ENCODE data around the gene GMEB1.

Gene GMEB1

DNA sequence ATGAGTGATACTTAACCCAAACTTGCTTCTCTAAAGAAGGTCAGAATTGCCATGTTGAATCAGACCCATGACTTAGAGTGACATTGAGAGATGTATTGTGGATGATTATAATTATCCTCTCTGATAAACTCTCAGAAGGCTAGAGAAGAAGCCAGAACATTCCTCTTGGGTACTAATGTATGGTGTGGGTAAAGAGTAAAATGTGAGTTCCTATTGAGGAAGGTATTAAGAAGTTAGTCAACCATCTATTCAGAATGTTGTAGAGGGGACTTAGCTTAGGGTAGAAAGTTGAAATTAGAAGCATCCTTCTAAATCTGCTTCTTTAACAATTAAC lies 7.3 kb downstream of the GMEB1 start:
- TF ChIP-seq, protein P1, sequence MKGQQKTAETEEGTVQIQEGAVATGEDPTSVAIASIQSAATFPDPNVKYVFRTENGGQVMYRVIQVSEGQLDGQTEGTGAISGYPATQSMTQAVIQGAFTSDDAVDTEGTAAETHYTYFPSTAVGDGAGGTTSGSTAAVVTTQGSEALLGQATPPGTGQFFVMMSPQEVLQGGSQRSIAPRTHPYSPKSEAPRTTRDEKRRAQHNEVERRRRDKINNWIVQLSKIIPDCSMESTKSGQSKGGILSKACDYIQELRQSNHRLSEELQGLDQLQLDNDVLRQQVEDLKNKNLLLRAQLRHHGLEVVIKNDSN (IDR thresholded peaks at IDR 0.05) = no peak
- TF ChIP-seq RAD21 (IDR thresholded peaks at IDR 0.05; ENCODE audit: low read depth) = no peak
- TF ChIP-seq, protein P2, sequence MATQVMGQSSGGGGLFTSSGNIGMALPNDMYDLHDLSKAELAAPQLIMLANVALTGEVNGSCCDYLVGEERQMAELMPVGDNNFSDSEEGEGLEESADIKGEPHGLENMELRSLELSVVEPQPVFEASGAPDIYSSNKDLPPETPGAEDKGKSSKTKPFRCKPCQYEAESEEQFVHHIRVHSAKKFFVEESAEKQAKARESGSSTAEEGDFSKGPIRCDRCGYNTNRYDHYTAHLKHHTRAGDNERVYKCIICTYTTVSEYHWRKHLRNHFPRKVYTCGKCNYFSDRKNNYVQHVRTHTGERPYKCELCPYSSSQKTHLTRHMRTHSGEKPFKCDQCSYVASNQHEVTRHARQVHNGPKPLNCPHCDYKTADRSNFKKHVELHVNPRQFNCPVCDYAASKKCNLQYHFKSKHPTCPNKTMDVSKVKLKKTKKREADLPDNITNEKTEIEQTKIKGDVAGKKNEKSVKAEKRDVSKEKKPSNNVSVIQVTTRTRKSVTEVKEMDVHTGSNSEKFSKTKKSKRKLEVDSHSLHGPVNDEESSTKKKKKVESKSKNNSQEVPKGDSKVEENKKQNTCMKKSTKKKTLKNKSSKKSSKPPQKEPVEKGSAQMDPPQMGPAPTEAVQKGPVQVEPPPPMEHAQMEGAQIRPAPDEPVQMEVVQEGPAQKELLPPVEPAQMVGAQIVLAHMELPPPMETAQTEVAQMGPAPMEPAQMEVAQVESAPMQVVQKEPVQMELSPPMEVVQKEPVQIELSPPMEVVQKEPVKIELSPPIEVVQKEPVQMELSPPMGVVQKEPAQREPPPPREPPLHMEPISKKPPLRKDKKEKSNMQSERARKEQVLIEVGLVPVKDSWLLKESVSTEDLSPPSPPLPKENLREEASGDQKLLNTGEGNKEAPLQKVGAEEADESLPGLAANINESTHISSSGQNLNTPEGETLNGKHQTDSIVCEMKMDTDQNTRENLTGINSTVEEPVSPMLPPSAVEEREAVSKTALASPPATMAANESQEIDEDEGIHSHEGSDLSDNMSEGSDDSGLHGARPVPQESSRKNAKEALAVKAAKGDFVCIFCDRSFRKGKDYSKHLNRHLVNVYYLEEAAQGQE (IDR thresholded peaks at IDR 0.05; ENCODE audit: low read depth) = no peak

DNA sequence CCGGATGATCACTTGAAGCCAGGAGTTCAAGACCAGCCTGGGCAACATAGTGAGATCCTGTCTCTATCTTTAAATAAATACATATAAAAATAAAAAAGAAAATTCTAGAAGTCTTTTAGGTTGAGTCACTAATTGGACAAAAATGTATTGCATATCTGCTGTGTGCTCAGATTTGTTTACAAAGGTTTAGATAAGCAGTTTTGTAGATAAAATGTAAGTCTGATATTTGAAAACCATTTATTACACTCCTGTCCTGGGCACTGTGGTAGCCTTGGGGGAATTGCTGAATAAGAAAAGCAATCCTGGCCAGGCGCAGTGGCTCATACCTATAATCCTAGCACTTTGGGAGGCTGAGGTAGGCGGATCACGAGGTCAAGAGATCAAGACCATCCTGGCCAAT lies 11.6 kb downstream of the GMEB1 start:
- TF ChIP-seq RAD21 (IDR thresholded peaks at IDR 0.05; ENCODE audit: low read depth) = no peak
- no peak for TF ChIP-seq EP300 (IDR thresholded peaks at IDR 0.05; ENCODE audit: borderline replicate concordance)
- TF ChIP-seq YY1 (IDR thresholded peaks at IDR 0.05; ENCODE audit: low read depth) = no peak
- no peak for TF ChIP-seq NFIC (IDR thresholded peaks at IDR 0.05)
- TF ChIP-seq, protein P1 (IDR thresholded peaks at IDR 0.05) = no peak
- TF ChIP-seq ZBTB7A (IDR thresholded peaks at IDR 0.05; ENCODE audit: low read depth) = no peak
- TF ChIP-seq, protein P2 (IDR thresholded peaks at IDR 0.05; ENCODE audit: low read depth) = no peak
- no peak for TF ChIP-seq TEAD4 (IDR thresholded peaks at IDR 0.05)
- no peak for TF ChIP-seq CEBPB (IDR thresholded peaks at IDR 0.05)
- TF ChIP-seq, protein P3, sequence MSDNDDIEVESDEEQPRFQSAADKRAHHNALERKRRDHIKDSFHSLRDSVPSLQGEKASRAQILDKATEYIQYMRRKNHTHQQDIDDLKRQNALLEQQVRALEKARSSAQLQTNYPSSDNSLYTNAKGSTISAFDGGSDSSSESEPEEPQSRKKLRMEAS (IDR thresholded peaks at IDR 0.05) = no peak
- TF ChIP-seq CREB1 (IDR thresholded peaks at IDR 0.05; ENCODE audit: low read depth) = no peak
- no peak for TF ChIP-seq FOXM1 (IDR thresholded peaks at IDR 0.05; ENCODE audit: borderline replicate concordance, low read depth)
- no peak for TF ChIP-seq TCF12 (IDR thresholded peaks at IDR 0.05; ENCODE audit: low read depth)
- no peak for TF ChIP-seq TAF1 (IDR thresholded peaks at IDR 0.05; ENCODE audit: low read depth)
- TF ChIP-seq EGR1 (IDR thresholded peaks at IDR 0.05) = no peak

GRCh38 chr1:28682840-28683239 lies 14.3 kb downstream of the GMEB1 start:
- TF ChIP-seq, protein P2 (IDR thresholded peaks at IDR 0.05; ENCODE audit: low read depth) = no peak
- no peak for TF ChIP-seq YY1 (IDR thresholded peaks at IDR 0.05; ENCODE audit: low read depth)
- TF ChIP-seq TAF1 (IDR thresholded peaks at IDR 0.05; ENCODE audit: low read depth) = no peak
- TF ChIP-seq EP300 (IDR thresholded peaks at IDR 0.05; ENCODE audit: borderline replicate concordance) = no peak
- TF ChIP-seq, protein P3 (IDR thresholded peaks at IDR 0.05) = no peak
- TF ChIP-seq ZBTB7A (IDR thresholded peaks at IDR 0.05; ENCODE audit: low read depth) = no peak
- no peak for TF ChIP-seq FOXM1 (IDR thresholded peaks at IDR 0.05; ENCODE audit: borderline replicate concordance, low read depth)
- TF ChIP-seq CREB1 (IDR thresholded peaks at IDR 0.05; ENCODE audit: low read depth) = no peak
- no peak for TF ChIP-seq TCF12 (IDR thresholded peaks at IDR 0.05; ENCODE audit: low read depth)
- no peak for TF ChIP-seq NFIC (IDR thresholded peaks at IDR 0.05)
- no peak for TF ChIP-seq CEBPB (IDR thresholded peaks at IDR 0.05)

GRCh38 chr1:28684937-28685336 lies 16.4 kb downstream of the GMEB1 start:
- TF ChIP-seq, protein P3 (IDR thresholded peaks at IDR 0.05) = no peak
- TF ChIP-seq NFIC (IDR thresholded peaks at IDR 0.05) = no peak
- no peak for TF ChIP-seq FOXM1 (IDR thresholded peaks at IDR 0.05; ENCODE audit: borderline replicate concordance, low read depth)
- TF ChIP-seq, protein P1 (IDR thresholded peaks at IDR 0.05) = no peak
- TF ChIP-seq TAF1 (IDR thresholded peaks at IDR 0.05; ENCODE audit: low read depth) = no peak
- TF ChIP-seq CEBPB (IDR thresholded peaks at IDR 0.05) = no peak
- no peak for TF ChIP-seq YY1 (IDR thresholded peaks at IDR 0.05; ENCODE audit: low read depth)
- TF ChIP-seq EGR1 (IDR thresholded peaks at IDR 0.05) = no peak
- no peak for TF ChIP-seq TEAD4 (IDR thresholded peaks at IDR 0.05)
- no peak for TF ChIP-seq TCF12 (IDR thresholded peaks at IDR 0.05; ENCODE audit: low read depth)
- TF ChIP-seq, protein P2 (IDR thresholded peaks at IDR 0.05; ENCODE audit: low read depth) = no peak
- TF ChIP-seq RAD21 (IDR thresholded peaks at IDR 0.05; ENCODE audit: low read depth) = no peak
- no peak for TF ChIP-seq CREB1 (IDR thresholded peaks at IDR 0.05; ENCODE audit: low read depth)
